K562 (cell line): ENCODE data around the gene EVI5. TPM values are rescaled to one million over a fixed set of nuclear protein-coding genes. Genes with fewer than 3 reads are reported as not detected.
A peak's percentile ranks its signal among the peaks of the same experiment; 100 is the strongest.

Source experiments
- ATF7 ChIP-seq: fragments of 450-650 bp; IDR thresholded peaks from 2 replicates; pipeline ENCODE4 v1.7.1; 2014; ENCODE audit warnings: mild to moderate bottlenecking, moderate library complexity
- CREBBP ChIP-seq: IDR thresholded peaks from one replicate; pipeline ENCODE4 v1.6.1; 2012; ENCODE audit warnings: low read depth, mild to moderate bottlenecking, control low read depth, inconsistent platforms, low read length
- ERF ChIP-seq: fragments of 450-650 bp; formaldehyde crosslinking; IDR thresholded peaks from 2 replicates; pipeline ENCODE4 v1.4.0; 2020; ENCODE audit warnings: mild to moderate bottlenecking, mixed read lengths
- KDM4B ChIP-seq, 2 experiments: fragments of 450-650 bp in 1 of 2; sonication (generic) in 1 of 2; IDR thresholded peaks; 2 replicates each; pipeline ENCODE4 v1.6.1; 2016 to 2017; ENCODE audit warnings: borderline replicate concordance in 2 of 2, antibody characterized with exemption in 1 of 2, low read depth in 1 of 2, mild to moderate bottlenecking in 1 of 2
- KLF1 ChIP-seq: fragments of 450-650 bp; IDR thresholded peaks from 2 replicates; pipeline ENCODE4 v1.6.1; 2016; ENCODE audit warnings: missing genetic modification characterization, missing compliant biosample characterization
- OTX1 ChIP-seq: fragments of 450-650 bp; formaldehyde crosslinking; IDR thresholded peaks from 2 replicates; pipeline ENCODE4 v1.4.0; 2022; ENCODE audit warnings: mild to moderate bottlenecking
- POLR2G ChIP-seq: fragments of 200-400 bp; formaldehyde crosslinking; IDR thresholded peaks from 2 replicates; pipeline ENCODE4 v1.6.1; 2017; ENCODE audit warnings: low read depth, mild to moderate bottlenecking, antibody characterized with exemption, low read length, moderate library complexity
- TCF7 ChIP-seq: sonication (generic); IDR thresholded peaks from 2 replicates; pipeline ENCODE4 v1.6.1; 2016; ENCODE audit warnings: antibody characterized with exemption, borderline replicate concordance
- TCF7L2 ChIP-seq: fragments of 150-350 bp; IDR thresholded peaks from 2 replicates; pipeline ENCODE4 v1.6.1; 2016; ENCODE audit warnings: low read depth, mild to moderate bottlenecking, low read length, moderate library complexity
- TGIF2 ChIP-seq: sonication (generic); formaldehyde crosslinking; IDR thresholded peaks from 2 replicates; pipeline ENCODE4 v1.8.1; 2022; ENCODE audit warnings: mild to moderate bottlenecking, missing genetic modification reagents, moderate library complexity
- XRCC3 ChIP-seq: fragments of 450-650 bp; IDR thresholded peaks from 2 replicates; pipeline ENCODE4 v1.6.1; 2017; ENCODE audit warnings: mild to moderate bottlenecking, moderate library complexity
- ZFP36 ChIP-seq: fragments of 150-350 bp; IDR thresholded peaks from 2 replicates; pipeline ENCODE4 v1.6.1; 2018; ENCODE audit warnings: low read length, low read depth; ENCODE audit not compliant: partially characterized antibody
- ZNF431 ChIP-seq: sonication (generic); formaldehyde crosslinking; IDR thresholded peaks from 2 replicates; pipeline ENCODE4 v1.8.0; 2022; ENCODE audit warnings: mild to moderate bottlenecking, missing genetic modification reagents
- polyA plus RNA-seq, 8 experiments: library from polyadenylated mRNA; depleted of rRNA in 4 of 8; stranded (reverse) in 5 of 8; unstranded in 3 of 8; fragments of >200 nt; fragmentation: Nextera tagmentation in 2 of 8; fragmentation: Illumina TruSeq in 1 of 8; extraction: Ambion mirVana in 2 of 8; extraction: Trizol in 1 of 8; gene quantifications; 2 replicates each; pipeline versions ENCODE4 v1.2.1 to v1.2.3, GENCODE V29; 2011 to 2014; ENCODE audit warnings: inconsistent platforms in 1 of 8, missing spikeins in 1 of 8
- total RNA-seq, 7 experiments: library from RNA; depleted of rRNA in 6 of 7; stranded (reverse); fragments of >200 nt in 6 of 7; fragmentation: Illumina TruSeq in 2 of 7; extraction: Trizol in 2 of 7; gene quantifications; 2 replicates each; pipeline versions ENCODE4 v1.2.1 to v1.2.3, GENCODE V29; 2011 to 2021; ENCODE audit warnings: low replicate concordance in 1 of 7
- TF ChIP-seq, protein P1 (sequence below): fragments of 250-450 bp; sonication (Bioruptor Pico); IDR thresholded peaks from 2 replicates; pipeline ENCODE4 v1.5.0; 2021
- TF ChIP-seq, protein P2 (sequence below): fragments of 450-650 bp; IDR thresholded peaks from 2 replicates; pipeline ENCODE4 v1.6.1; 2018; ENCODE audit not compliant: partially characterized antibody
- TF ChIP-seq, protein P3 (sequence below), 3 experiments: IDR thresholded peaks in 2 of 3; conservative IDR thresholded peaks in 1 of 3; 2 replicates each; pipeline ENCODE4 v1.5.1; 2011 to 2012; ENCODE audit warnings: low read length in 3 of 3, mild to moderate bottlenecking in 3 of 3, control low read depth in 2 of 3, improper control_type of control experiment in 1 of 3, inconsistent platforms in 1 of 3, low read depth in 1 of 3, mixed read lengths in 1 of 3, moderate library complexity in 1 of 3; ENCODE audit not compliant: insufficient read depth in 2 of 3
- TF ChIP-seq, protein P4 (sequence below): sonication (generic); formaldehyde crosslinking; IDR thresholded peaks from 2 replicates; pipeline ENCODE4 v1.5.0; 2020; ENCODE audit warnings: missing genetic modification reagents
- TF ChIP-seq, protein P5 (sequence below): fragments of 450-650 bp; IDR thresholded peaks from one replicate; pipeline ENCODE4 v1.6.1; 2018; ENCODE audit warnings: mild to moderate bottlenecking, moderate library complexity; ENCODE audit not compliant: partially characterized antibody

EVI5 gene
- total and polyA plus RNA-seq, 9 of the 15 experiments (the other 6 are each of a cell fraction or from before 2014, with no cell fraction given) = 1.7 to 50.1 (median 13.7) TPM

DNA sequence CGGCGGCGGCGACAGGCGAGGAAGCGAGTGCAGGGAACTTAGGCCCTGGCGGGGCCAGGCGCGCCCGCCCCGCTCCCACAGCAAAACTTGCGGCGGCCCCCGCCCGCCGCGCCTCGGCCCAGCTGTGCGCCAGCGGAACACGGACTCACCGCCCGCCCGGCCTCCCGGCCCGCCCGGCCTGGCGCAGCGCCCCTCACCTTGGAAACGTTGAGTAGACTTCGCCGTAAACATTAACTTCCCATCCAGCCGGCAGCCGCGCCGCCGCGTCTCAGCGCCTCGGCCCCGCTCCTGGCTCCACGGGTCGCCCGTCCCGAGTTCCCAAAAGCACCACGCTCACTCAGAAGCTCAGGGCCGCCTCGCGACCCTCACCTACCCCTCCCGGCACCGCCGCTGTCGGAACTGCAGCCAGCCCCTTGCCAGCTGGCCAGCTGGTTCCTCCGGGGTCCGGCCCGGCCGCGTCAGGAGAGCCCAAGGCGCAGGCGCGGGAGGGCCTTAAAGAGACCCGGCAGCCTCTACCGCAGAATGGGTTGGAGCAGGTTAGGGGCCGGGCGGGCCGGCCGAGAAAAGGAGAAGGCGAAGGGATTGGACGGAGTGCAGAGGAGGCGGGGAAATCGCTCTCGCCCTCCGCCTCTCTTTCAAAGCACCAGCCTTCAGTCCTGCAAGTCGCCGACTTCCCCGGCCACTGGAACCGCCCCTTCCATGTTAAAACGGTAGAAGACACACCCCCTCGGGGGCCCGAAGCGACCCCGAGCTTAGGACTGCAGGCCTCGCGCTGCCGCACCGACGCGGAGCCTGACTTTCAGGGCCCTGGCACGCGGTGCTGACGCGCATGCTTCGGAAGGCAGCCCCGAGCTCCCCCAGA lies at the start of gene EVI5 (continued):
- TF ChIP-seq, protein P1, sequence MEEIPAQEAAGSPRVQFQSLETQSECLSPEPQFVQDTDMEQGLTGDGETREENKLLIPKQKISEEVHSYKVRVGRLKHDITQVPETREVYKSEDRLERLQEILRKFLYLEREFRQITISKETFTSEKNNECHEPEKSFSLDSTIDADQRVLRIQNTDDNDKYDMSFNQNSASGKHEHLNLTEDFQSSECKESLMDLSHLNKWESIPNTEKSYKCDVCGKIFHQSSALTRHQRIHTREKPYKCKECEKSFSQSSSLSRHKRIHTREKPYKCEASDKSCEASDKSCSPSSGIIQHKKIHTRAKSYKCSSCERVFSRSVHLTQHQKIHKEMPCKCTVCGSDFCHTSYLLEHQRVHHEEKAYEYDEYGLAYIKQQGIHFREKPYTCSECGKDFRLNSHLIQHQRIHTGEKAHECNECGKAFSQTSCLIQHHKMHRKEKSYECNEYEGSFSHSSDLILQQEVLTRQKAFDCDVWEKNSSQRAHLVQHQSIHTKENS (CRISPR knock-in tag) = no peak
- TF ChIP-seq XRCC3 (no peak), KDM4B (IDR thresholded peaks at IDR 0.05; ENCODE audit: borderline replicate concordance in 2 of 2, low read depth in 1 of 2) (no peak), ZFP36 (no peak), ZNF431 (peak; percentile 94), CREBBP (no peak), POLR2G (peak; percentile 92), ERF (CRISPR knock-in tag) (0 out of 2 replicates have a peak, but pooled peaks have one; percentile 33), TCF7 (no peak), TGIF2 (CRISPR knock-in tag) (no peak), OTX1 (CRISPR knock-in tag) (peak; percentile 54; the same call in 1 of the 2 replicates), ATF7 (peak; percentile 65), TCF7L2 (no peak), KLF1 (tag) (no peak)
- TF ChIP-seq, protein P2, sequence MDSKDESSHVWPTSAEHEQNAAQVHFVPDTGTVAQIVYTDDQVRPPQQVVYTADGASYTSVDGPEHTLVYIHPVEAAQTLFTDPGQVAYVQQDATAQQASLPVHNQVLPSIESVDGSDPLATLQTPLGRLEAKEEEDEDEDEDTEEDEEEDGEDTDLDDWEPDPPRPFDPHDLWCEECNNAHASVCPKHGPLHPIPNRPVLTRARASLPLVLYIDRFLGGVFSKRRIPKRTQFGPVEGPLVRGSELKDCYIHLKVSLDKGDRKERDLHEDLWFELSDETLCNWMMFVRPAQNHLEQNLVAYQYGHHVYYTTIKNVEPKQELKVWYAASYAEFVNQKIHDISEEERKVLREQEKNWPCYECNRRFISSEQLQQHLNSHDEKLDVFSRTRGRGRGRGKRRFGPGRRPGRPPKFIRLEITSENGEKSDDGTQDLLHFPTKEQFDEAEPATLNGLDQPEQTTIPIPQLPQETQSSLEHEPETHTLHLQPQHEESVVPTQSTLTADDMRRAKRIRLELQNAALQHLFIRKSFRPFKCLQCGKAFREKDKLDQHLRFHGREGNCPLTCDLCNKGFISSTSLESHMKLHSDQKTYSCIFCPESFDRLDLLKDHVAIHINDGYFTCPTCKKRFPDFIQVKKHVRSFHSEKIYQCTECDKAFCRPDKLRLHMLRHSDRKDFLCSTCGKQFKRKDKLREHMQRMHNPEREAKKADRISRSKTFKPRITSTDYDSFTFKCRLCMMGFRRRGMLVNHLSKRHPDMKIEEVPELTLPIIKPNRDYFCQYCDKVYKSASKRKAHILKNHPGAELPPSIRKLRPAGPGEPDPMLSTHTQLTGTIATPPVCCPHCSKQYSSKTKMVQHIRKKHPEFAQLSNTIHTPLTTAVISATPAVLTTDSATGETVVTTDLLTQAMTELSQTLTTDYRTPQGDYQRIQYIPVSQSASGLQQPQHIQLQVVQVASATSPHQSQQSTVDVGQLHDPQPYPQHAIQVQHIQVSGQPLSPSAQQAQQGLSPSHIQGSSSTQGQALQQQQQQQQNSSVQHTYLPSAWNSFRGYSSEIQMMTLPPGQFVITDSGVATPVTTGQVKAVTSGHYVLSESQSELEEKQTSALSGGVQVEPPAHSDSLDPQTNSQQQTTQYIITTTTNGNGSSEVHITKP = peak; percentile 16
- TF ChIP-seq, protein P3, sequence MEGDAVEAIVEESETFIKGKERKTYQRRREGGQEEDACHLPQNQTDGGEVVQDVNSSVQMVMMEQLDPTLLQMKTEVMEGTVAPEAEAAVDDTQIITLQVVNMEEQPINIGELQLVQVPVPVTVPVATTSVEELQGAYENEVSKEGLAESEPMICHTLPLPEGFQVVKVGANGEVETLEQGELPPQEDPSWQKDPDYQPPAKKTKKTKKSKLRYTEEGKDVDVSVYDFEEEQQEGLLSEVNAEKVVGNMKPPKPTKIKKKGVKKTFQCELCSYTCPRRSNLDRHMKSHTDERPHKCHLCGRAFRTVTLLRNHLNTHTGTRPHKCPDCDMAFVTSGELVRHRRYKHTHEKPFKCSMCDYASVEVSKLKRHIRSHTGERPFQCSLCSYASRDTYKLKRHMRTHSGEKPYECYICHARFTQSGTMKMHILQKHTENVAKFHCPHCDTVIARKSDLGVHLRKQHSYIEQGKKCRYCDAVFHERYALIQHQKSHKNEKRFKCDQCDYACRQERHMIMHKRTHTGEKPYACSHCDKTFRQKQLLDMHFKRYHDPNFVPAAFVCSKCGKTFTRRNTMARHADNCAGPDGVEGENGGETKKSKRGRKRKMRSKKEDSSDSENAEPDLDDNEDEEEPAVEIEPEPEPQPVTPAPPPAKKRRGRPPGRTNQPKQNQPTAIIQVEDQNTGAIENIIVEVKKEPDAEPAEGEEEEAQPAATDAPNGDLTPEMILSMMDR (IDR thresholded peaks at IDR 0.05 in 2 of 3, conservative IDR thresholded peaks at IDR 0.05 in 1 of 3; ENCODE audit: insufficient read depth in 2 of 3, low read depth in 1 of 3, low read length in 3 of 3) = 0 out of 6 replicates have a peak, but pooled peaks of 2 of the 3 experiments have one; percentile 25 to 45
- TF ChIP-seq, protein P4, sequence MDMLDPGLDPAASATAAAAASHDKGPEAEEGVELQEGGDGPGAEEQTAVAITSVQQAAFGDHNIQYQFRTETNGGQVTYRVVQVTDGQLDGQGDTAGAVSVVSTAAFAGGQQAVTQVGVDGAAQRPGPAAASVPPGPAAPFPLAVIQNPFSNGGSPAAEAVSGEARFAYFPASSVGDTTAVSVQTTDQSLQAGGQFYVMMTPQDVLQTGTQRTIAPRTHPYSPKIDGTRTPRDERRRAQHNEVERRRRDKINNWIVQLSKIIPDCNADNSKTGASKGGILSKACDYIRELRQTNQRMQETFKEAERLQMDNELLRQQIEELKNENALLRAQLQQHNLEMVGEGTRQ (CRISPR knock-in tag) = no peak
- TF ChIP-seq, protein P5, sequence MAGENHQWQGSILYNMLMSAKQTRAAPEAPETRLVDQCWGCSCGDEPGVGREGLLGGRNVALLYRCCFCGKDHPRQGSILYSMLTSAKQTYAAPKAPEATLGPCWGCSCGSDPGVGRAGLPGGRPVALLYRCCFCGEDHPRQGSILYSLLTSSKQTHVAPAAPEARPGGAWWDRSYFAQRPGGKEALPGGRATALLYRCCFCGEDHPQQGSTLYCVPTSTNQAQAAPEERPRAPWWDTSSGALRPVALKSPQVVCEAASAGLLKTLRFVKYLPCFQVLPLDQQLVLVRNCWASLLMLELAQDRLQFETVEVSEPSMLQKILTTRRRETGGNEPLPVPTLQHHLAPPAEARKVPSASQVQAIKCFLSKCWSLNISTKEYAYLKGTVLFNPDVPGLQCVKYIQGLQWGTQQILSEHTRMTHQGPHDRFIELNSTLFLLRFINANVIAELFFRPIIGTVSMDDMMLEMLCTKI = no peak
